ENCODE data around the gene CENPK.
"Not testable (repeated sequence)": the region's sequence is repeated elsewhere in the genome, so short reads cannot be mapped to it uniquely, and the experiment has no call there.

Gene CENPK

GRCh38 chr5:65562731-65563701 is at the start of gene CENPK, which contains the start of gene PPWD1:
CENPK (minus strand) TSS chr5:65563168; CDS start chr5:65554907, 8,261 bp downstream.
PPWD1 (plus strand) TSS chr5:65563296; CDS start chr5:65563311, 15 bp downstream.
- peak; percentile 86 for DNase-seq (ENCODE audit: low read depth)
- no peak for TF ChIP-seq CTCF (conservative IDR thresholded peaks at IDR 0.05; ENCODE audit: low read depth, low read length)
- peak within 1 kb of the TSS; percentile 100 for H3K4me3 ChIP-seq (ENCODE audit: low read length)

GRCh38 chr5:65612298-65612907 is 49.4 kb upstream of the CENPK start:
- TF ChIP-seq CTCF (conservative IDR thresholded peaks at IDR 0.05; ENCODE audit: low read depth, low read length): no peak
- H3K4me3 ChIP-seq (ENCODE audit: low read length): no peak overlapping the region
- no peak for DNase-seq (ENCODE audit: low read depth)

DNA sequence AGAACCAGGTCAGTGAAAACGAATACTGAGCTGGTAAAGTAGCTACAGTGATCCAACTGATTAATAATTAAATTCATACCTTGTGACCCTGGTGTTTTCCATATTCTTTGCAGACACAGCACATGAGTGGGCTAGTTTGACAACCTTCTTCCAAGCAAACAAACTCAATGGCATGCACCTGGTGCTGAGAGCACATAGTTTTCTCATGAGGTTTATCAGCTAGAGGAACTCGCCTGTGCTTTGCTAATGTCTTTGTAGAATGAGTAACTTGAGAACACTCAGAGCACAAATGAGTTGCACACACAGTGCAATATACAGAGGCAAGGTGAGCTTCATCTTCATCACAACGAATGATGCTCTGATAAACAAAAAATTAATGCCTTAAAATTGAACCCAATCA is 48.6 kb upstream of the CENPK start:
- DNase-seq (ENCODE audit: low read depth): no peak
- no peak for TF ChIP-seq CTCF (conservative IDR thresholded peaks at IDR 0.05; ENCODE audit: low read depth, low read length)
- no peak overlapping the region for H3K4me3 ChIP-seq (ENCODE audit: low read length)

DNA sequence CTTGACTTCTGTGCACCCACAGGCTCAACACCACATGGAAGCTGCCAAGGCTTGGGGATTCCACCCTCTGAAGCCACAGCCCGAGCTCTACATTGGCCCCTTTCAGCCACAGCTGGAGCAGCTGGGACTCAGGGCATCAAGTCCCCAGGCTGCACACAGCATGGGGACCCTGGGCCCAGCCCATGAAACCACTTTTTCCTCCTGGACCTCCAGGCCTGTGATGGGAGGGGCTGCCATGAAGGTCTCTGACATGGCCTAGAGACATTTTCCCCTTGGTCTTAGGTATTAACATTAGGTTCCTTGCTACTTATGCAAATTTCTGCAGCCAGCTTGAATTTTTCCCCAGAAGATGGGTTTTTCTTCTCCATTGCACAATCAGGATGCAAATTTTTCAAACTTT is 38.8 kb upstream of the CENPK start:
- H3K4me3 ChIP-seq (ENCODE audit: low read length); DNase-seq (ENCODE audit: low read depth): not testable (repeated sequence)

GRCh38 chr5:65588694-65589093 is 25.7 kb upstream of the CENPK start:
- TF ChIP-seq CTCF (conservative IDR thresholded peaks at IDR 0.05; ENCODE audit: low read depth, low read length): peak; percentile 13
- no peak for DNase-seq (ENCODE audit: low read depth)
- H3K4me3 ChIP-seq (ENCODE audit: low read length): no peak overlapping the region

- DNase-seq (ENCODE audit: low read depth): no peak
- no peak overlapping the region for H3K4me3 ChIP-seq (ENCODE audit: low read length)
- TF ChIP-seq CTCF (conservative IDR thresholded peaks at IDR 0.05; ENCODE audit: low read depth, low read length): no peak
These were observed 14.2 kb upstream of the CENPK start for GRCh38 chr5:65577141-65577540.

GRCh38 chr5:65570598-65571226 is 7.7 kb upstream of the CENPK start:
- H3K4me3 ChIP-seq (ENCODE audit: low read length): no peak overlapping the region
- no peak for TF ChIP-seq CTCF (conservative IDR thresholded peaks at IDR 0.05; ENCODE audit: low read depth, low read length)
- no peak for DNase-seq (ENCODE audit: low read depth)
